Stimulated activated memory B cell treated with anti-CD40 and anti-IgM and Interleukin-4, amounts not matched to agents 10 μg/mL and 1 μg/mL and 100 μg/mL, for 72 hours (primary cell): Measurements from ENCODE around the gene WBP1.
A peak's percentile ranks its signal among the peaks of the same experiment; 100 is the strongest.
"Not testable (repeated sequence)": the region's sequence is repeated elsewhere in the genome, so short reads cannot be mapped to it uniquely, and the experiment has no call there.

ENCODE experiments used
- ATAC-seq: fragments of 150-1000 bp; cut with Tn5 transposase; 2 replicates; pipeline ENCODE4 v1.10.0; 2021
- H3K27ac Mint-ChIP-seq: one replicate; pipeline ENCODE4 v1.8.0; 2022; ENCODE audit warnings: mild to moderate bottlenecking, mixed read lengths
- H3K27me3 Mint-ChIP-seq: one replicate; pipeline ENCODE4 v1.8.0; 2022; ENCODE audit warnings: mixed read lengths
- H3K36me3 Mint-ChIP-seq: one replicate; pipeline ENCODE4 v1.8.0; 2022; ENCODE audit warnings: mixed read lengths
- H3K4me1 Mint-ChIP-seq: one replicate; pipeline ENCODE4 v1.8.0; 2022; ENCODE audit warnings: mixed read lengths
- H3K4me3 Mint-ChIP-seq: one replicate; pipeline ENCODE4 v1.8.0; 2022; ENCODE audit warnings: mild to moderate bottlenecking, moderate library complexity, mixed read lengths
- H3K9me3 Mint-ChIP-seq: one replicate; pipeline ENCODE4 v1.8.0; 2022; ENCODE audit warnings: mixed read lengths

The WBP1 gene

GRCh38 chr2:74439803-74440377, 18.3 kb upstream of the WBP1 start:
- Mint-ChIP-seq H3K27me3 (peaks cover 18% of the 10 kb centered on the region), H3K27ac (peak overlapping the region; percentile 78), H3K36me3 (no peaks in the 10 kb centered on the region), H3K9me3 (no peaks in the 10 kb centered on the region), H3K4me3 (peak overlapping the region; percentile 84), H3K4me1 (peaks cover 55% of the 10 kb centered on the region)
- no peak for ATAC-seq

GRCh38 chr2:74440378-74441169, 17.7 kb upstream of the WBP1 start:
- Mint-ChIP-seq H3K4me1 (peaks cover 55% of the 10 kb centered on the region), H3K9me3 (no peaks in the 10 kb centered on the region), H3K27me3 (peaks cover 23% of the 10 kb centered on the region), H3K4me3 (peak overlapping the region; percentile 84), H3K27ac (peak overlapping the region; percentile 78), H3K36me3 (no peaks in the 10 kb centered on the region)
- ATAC-seq = peak; percentile 92

GRCh38 chr2:74441170-74441689, 17.0 kb upstream of the WBP1 start:
- Mint-ChIP-seq H3K27me3 (peaks cover 24% of the 10 kb centered on the region), H3K9me3 (no peaks in the 10 kb centered on the region), H3K27ac (no peak overlapping the region), H3K4me3 (peak overlapping the region; percentile 84), H3K4me1 (peaks cover 55% of the 10 kb centered on the region), H3K36me3 (no peaks in the 10 kb centered on the region)
- ATAC-seq = no peak

GRCh38 chr2:74441690-74442482, 16.4 kb upstream of the WBP1 start, which contains the start of gene RTKN:
Gene RTKN (minus strand): TSS chr2:74441937. CDS start chr2:74441816, 121 bp downstream.
- peak within 1 kb of the TSS; percentile 78 for H3K27ac Mint-ChIP-seq
- H3K4me3 Mint-ChIP-seq = peak within 1 kb of the TSS; percentile 84
- ATAC-seq = peak; percentile 40
- no peaks in the 10 kb centered on the region for H3K9me3 Mint-ChIP-seq
- peaks cover 24% of the 10 kb centered on the region for H3K27me3 Mint-ChIP-seq
- H3K4me1 Mint-ChIP-seq = peaks cover 49% of the 10 kb centered on the region
- no peaks in the 10 kb centered on the region for H3K36me3 Mint-ChIP-seq

- peaks cover 41% of the 10 kb centered on the region for H3K4me1 Mint-ChIP-seq
- peak overlapping the region; percentile 67 for H3K27ac Mint-ChIP-seq
- not testable (repeated sequence) for H3K9me3 Mint-ChIP-seq, ATAC-seq, H3K36me3 Mint-ChIP-seq
- H3K27me3 Mint-ChIP-seq = peaks cover 24% of the 10 kb centered on the region
- H3K4me3 Mint-ChIP-seq = peak overlapping the region; percentile 84
Measured at GRCh38 chr2:74442483-74443297, 15.5 kb upstream of the WBP1 start.

GRCh38 chr2:74444498-74445318, 13.5 kb upstream of the WBP1 start:
- Mint-ChIP-seq H3K36me3 (no peaks in the 10 kb centered on the region), H3K9me3 (no peaks in the 10 kb centered on the region), H3K27ac (no peak overlapping the region), H3K4me1 (peaks cover 21% of the 10 kb centered on the region), H3K27me3 (peaks cover 24% of the 10 kb centered on the region), H3K4me3 (no peak overlapping the region)
- ATAC-seq = no peak

GRCh38 chr2:74447230-74447999, 10.8 kb upstream of the WBP1 start:
- H3K4me3 Mint-ChIP-seq = no peak overlapping the region

GRCh38 chr2:74448771-74449170, 9.5 kb upstream of the WBP1 start:
- no peak for ATAC-seq
- H3K27me3 Mint-ChIP-seq = peaks cover 6% of the 10 kb centered on the region
- H3K4me3 Mint-ChIP-seq = no peak overlapping the region
- H3K4me1 Mint-ChIP-seq = peaks cover 6% of the 10 kb centered on the region
- H3K27ac Mint-ChIP-seq = no peak overlapping the region
- no peaks in the 10 kb centered on the region for H3K36me3 Mint-ChIP-seq
- H3K9me3 Mint-ChIP-seq = no peaks in the 10 kb centered on the region

More at GRCh38 chr2:74447230-74447999, 10.8 kb upstream of the WBP1 start:
- Mint-ChIP-seq H3K27ac (no peak overlapping the region), H3K36me3 (no peaks in the 10 kb centered on the region), H3K27me3 (peaks cover 10% of the 10 kb centered on the region), H3K4me1 (peaks cover under 1% of the 10 kb centered on the region), H3K9me3 (no peaks in the 10 kb centered on the region)
- no peak for ATAC-seq

GRCh38 chr2:74450570-74451190, 7.6 kb upstream of the WBP1 start:
- no peak for ATAC-seq
- Mint-ChIP-seq H3K36me3 (peaks cover 7% of the 10 kb centered on the region), H3K27me3 (peaks cover under 1% of the 10 kb centered on the region), H3K9me3 (no peaks in the 10 kb centered on the region), H3K4me3 (no peak overlapping the region), H3K4me1 (peaks cover 21% of the 10 kb centered on the region), H3K27ac (no peak overlapping the region)

- peak within 1 kb of the TSS; percentile 91 for H3K4me3 Mint-ChIP-seq
- no peaks in the 10 kb centered on the region for H3K9me3 Mint-ChIP-seq
- peaks cover 53% of the 10 kb centered on the region for H3K4me1 Mint-ChIP-seq
- H3K36me3 Mint-ChIP-seq = peaks cover 17% of the 10 kb centered on the region
- no peaks in the 10 kb centered on the region for H3K27me3 Mint-ChIP-seq
- peak; percentile 64 for ATAC-seq
- peak within 1 kb of the TSS; percentile 96 for H3K27ac Mint-ChIP-seq
Measured at GRCh38 chr2:74454654-74455511, 3.4 kb upstream of the WBP1 start, which contains the start of gene INO80B. Gene INO80B (plus strand): TSS chr2:74455087. CDS start chr2:74455117, 30 bp downstream.

- peak overlapping the region; percentile 96 for H3K27ac Mint-ChIP-seq
- H3K9me3 Mint-ChIP-seq = no peaks in the 10 kb centered on the region
- H3K4me1 Mint-ChIP-seq = peaks cover 62% of the 10 kb centered on the region
- peaks cover 32% of the 10 kb centered on the region for H3K36me3 Mint-ChIP-seq
- H3K4me3 Mint-ChIP-seq = peak overlapping the region; percentile 91
- no peak for ATAC-seq
- H3K27me3 Mint-ChIP-seq = no peaks in the 10 kb centered on the region
Measured at GRCh38 chr2:74457129-74457548, 1.1 kb upstream of the WBP1 start.

GRCh38 chr2:74457549-74458131, 598 bp upstream of the WBP1 start:
- peak; percentile 76 for ATAC-seq
- no peaks in the 10 kb centered on the region for H3K9me3 Mint-ChIP-seq
- H3K4me3 Mint-ChIP-seq = peak overlapping the region; percentile 91
- H3K4me1 Mint-ChIP-seq = peaks cover 63% of the 10 kb centered on the region
- H3K36me3 Mint-ChIP-seq = peaks cover 37% of the 10 kb centered on the region
- no peaks in the 10 kb centered on the region for H3K27me3 Mint-ChIP-seq
- peak overlapping the region; percentile 96 for H3K27ac Mint-ChIP-seq
